HG03432 (cell line): ENCODE measurements around the gene ARL4A.

Experiments
- ATAC-seq: cut with Tn5 transposase; IDR thresholded peaks from one replicate; pipeline ENCODE4 v1.9.1; 2021; ENCODE audit warnings: mild to moderate bottlenecking, moderate library complexity; ENCODE audit not compliant: unreplicated experiment

Gene ARL4A

DNA sequence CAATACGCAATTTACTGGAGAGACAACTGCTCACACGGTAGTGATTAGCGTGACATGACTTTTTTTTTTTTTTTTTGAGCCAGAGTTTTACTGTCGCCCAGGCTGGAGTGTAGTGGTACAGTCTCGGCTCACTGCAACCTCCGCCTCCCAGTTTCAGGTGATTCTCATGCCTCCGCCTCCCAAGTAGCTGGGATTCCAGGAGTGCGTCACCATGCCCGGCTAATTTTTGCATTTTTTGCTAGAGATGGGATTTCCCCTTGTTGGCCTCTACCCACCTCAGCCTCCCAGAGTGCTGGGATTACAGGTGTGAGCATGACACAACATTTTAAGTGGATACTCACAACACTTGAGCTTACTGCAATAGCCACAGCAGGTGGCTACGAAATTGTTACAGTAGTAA is 11.9 kb downstream of the ARL4A start:
- ATAC-seq = no peak

DNA sequence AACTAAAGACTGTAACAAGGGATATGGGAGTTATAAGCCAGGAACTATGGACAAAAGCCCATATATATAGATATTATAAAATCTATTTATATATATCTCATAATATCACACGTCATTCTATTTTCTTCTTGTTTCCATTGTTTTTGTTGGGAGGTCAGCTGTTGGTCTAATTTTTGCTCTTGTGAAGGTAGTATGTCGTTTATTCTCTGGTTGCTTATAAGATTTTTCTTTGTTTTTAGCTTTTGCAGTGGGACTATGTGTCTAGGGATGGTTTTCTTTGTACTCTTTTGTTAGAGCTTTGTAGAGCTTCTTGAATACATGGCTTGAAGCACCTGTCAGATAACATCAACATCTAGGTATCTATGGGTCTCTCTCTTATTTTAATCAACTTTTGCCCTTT is 14.0 kb downstream of the ARL4A start:
- no peak for ATAC-seq

- ATAC-seq = no peak
Measured at GRCh38 chr7:12703881-12704280, 16.4 kb downstream of the ARL4A start.

DNA sequence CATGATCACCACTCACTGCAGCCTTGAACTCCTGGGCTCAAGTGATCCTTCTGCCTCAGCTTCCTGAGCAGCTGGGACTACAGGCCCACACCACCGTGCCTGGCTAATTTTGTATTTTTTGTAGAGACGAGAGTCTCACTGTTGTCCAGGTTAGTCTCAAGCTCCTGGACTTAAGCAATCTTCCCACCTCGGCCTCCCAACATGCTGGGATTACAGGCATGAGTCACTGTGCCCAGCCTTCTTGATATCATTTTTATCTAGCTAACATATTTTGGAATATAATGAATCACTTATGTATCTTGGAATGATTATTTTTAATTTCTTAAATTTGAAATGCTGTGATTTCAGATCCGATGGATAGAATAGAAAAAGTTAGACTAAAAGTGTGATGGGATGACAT is 18.4 kb downstream of the ARL4A start:
- no peak for ATAC-seq

DNA sequence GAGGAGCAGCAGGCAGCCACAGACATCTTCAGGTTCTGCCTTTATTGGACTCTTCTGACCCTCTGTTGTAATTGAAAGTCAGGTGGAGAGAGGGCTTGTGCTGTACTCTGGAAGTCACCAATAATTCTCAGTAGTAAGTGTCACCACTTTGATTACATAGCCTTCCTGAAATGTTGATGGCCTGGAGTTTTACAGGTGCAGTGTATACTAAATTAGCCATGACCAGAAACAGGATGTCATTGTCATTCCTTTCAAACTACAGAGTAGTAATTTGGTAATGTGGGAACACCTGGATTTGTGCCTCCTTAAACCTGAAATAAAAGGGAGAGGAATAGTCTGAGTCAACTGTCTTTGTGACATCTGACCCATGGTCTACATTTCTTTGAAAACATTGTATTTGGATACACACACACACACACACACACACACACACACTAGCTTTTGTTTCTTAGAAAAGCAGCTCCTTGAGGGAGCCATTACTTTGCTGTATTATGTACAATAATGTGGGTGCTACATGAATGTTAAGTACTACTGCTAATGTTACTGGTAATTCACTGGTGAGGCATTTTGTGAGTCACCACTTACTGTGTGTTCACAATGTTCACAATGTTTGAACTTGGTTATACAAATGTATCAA is 19.6 kb downstream of the ARL4A start:
- ATAC-seq = no peak

DNA sequence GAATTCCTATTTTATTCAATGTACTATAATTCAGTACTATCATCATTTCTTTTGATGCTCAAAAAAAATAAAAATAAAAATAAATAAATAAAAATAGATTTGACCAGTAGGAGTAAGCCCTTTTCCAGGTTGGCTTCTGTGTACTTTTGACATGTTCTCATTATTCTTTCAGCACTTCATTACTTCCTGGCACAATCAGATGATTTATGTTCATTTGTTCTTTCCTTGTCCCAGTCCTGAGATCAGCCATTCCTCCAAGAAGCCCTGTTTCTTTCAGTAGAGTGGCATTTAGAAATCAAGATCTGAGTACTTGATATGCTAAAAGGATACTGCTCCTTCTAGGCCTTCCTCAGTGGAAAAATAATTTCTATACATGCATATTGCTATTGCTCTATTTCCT is 20.9 kb downstream of the ARL4A start:
- no peak for ATAC-seq

- no peak for ATAC-seq
Measured at GRCh38 chr7:12709726-12710502, 22.5 kb downstream of the ARL4A start.

DNA sequence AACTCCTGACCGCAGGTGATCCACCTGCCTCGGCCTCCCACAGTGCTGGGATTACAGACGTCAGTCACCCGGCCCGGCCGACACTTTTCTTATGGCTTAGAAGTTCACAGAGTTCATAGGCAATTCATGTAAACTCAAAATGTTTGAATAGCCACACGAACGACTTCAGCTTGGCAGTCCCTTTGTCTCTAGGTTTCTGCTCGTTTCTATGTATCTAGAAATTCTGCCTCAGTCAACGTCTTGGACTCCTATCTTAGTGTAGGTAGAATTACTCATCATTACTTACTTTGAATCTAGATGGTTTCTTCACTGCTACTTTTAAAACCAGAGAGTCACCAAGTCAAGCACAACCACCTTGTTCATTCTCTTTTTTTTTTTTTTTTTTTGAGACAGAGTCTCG is 23.7 kb downstream of the ARL4A start:
- no peak for ATAC-seq

DNA sequence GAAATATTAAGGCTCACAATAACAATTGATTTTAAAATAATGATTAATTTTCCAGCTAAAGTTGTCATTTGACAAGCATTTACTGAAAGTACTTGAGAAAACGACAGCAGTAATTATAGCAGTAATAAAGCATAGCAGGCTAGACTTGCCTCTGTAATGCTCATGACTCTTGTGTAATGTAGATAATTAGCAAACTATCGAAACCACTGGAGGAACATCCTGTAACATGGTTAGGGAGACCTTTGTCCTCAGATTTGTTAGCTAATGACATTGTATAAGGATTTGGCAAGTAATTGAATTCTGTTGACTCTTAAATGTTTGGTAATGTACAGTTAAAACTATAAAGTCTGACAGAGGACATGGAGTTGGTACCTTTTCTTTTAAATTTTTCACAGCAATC is 24.8 kb downstream of the ARL4A start:
- ATAC-seq = no peak

DNA sequence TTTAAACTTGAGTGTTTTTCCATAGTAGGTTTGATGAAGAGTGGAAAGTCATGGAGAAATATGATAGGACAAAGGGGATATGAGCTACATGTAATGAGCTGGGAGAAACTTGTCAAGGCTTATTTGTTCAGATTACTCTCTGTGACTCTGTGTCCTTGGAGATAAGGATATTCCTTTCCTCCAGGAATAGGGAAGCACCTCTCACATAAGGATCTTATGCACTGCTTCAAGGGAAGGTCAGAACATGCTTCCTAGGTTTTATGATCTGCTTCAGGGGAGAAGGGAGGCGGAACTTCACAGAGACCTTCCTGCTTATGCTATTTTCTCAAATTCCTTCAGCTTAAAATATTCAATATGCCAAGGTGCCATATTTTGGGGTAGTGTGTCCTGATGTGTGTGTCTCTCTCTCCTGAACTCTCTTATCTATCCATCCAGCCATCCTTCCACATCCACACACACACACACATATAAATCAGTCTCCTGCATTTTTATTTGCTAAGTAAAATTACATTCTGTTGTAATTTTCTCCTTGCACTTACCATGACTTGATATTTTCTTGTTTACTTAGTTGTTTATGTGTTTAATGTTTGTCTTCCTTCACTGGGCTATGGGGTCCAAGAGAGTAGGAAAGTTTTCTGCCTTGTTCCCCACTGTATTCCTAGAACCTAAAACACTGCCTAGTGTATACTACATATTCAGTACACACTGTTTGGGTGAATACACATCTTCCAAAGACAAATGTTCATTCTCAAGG is 26.4 kb downstream of the ARL4A start:
- ATAC-seq = no peak

DNA sequence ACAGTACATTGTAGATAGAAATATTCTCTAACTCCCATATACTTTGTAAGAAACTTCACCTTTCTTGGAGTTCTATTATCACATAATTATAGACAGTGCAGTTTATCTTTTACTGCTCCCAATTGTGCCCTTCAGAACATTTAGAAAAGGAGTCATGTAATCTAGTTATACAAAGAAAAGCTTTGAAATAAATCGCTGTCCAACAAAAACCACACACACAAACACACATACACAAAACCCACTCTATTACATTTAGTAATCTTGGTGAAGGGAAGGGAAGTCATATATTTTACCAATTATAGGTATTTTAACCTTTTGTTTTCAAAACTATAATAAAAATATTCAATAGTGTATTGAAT is 26.9 kb downstream of the ARL4A start:
- no peak for ATAC-seq

- no peak for ATAC-seq
Measured at GRCh38 chr7:12715372-12716133, 28.1 kb downstream of the ARL4A start.

DNA sequence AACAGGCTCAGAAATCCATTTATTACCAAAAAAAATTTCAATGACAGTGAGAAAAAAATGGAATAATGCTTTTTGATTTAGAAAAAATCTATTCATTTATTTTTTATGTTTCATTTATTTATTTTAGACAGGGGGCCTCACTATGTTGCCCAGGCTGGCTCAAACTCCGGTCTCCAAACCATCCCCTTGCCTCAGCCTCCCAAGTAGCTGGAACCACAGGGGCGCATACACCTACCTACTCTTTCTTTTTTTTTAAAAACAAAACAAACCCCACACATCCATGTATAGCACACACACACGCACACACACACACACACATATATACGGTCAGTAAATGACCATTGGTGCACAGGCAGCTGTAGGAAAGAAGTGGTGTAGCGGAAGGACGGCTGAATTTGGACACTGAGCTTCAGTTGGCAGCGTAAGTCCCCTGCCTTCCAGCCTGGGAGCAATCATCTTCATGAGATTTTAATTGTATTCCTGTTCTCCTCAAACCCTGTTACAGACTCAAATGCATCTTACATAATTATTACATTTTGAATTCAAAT is 28.8 kb downstream of the ARL4A start:
- no peak for ATAC-seq

- ATAC-seq = no peak
Measured at GRCh38 chr7:12716722-12717121, 29.3 kb downstream of the ARL4A start.

DNA sequence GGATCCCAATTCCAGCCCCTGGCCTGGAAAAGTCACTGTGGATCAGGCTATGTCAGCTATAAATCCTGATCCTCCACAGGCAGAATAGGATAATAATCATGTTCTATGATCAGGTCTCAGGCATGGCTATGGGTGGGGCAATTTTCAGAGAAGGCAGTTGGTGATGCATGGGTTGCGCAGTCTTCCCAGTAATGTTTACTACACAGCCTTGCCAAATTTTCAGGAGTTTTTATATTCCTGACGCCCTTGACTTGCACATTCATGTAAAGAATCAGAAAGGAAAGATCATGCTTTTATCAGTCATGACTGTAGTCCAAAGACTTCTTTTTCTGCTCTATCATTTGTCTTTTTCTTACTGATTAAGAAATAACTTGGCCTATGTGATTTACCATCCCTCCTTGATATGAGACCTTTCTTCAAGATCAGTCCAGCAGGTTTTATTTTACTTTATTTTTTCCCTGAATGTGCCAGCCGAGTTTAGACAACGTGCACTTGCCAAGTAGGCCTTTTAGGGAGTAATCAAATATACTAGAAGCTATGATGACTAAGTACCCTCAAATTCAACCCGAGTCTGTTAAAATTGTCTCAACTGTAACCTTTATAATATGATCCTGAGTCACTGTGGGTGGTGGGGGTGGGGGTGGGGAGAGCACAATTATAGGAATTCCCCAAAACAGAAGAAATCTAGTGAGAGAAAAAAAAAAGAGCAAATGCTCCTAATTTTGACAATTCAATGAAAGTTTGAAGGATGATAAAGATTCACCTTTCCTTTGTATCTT is 31.9 kb downstream of the ARL4A start:
- no peak for ATAC-seq

- ATAC-seq = no peak
Measured at GRCh38 chr7:12719981-12720865, 32.8 kb downstream of the ARL4A start.

GRCh38 chr7:12721286-12721830 is 33.9 kb downstream of the ARL4A start:
- ATAC-seq = no peak

- no peak for ATAC-seq
Measured at GRCh38 chr7:12722136-12722535, 34.7 kb downstream of the ARL4A start.
